ENCODE measurements around the gene AK4.
"Not testable (repeated sequence)": the region's sequence is repeated elsewhere in the genome, so short reads cannot be mapped to it uniquely, and the experiment has no call there.

Gene AK4

DNA sequence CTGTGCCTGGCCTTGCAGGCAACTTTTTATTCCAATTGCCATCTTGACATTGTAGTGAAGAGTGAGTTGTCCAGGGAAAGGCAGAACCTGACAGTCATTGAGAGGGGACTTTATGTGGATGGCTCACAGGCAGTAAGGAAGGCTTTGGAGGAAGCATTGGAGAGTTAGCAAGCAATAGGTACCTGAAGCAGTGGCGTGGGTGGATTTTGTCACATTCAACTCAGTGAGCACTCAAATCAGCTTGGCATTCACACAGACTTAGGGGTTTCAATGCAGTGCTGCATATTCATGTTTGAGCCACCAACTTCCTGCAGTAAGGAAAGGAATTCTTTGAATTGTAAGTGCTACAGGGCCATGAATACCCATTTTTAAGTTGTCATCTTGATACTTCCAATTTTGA, 69.0 kb downstream of the AK4 start:
- no peak for DNase-seq

DNA sequence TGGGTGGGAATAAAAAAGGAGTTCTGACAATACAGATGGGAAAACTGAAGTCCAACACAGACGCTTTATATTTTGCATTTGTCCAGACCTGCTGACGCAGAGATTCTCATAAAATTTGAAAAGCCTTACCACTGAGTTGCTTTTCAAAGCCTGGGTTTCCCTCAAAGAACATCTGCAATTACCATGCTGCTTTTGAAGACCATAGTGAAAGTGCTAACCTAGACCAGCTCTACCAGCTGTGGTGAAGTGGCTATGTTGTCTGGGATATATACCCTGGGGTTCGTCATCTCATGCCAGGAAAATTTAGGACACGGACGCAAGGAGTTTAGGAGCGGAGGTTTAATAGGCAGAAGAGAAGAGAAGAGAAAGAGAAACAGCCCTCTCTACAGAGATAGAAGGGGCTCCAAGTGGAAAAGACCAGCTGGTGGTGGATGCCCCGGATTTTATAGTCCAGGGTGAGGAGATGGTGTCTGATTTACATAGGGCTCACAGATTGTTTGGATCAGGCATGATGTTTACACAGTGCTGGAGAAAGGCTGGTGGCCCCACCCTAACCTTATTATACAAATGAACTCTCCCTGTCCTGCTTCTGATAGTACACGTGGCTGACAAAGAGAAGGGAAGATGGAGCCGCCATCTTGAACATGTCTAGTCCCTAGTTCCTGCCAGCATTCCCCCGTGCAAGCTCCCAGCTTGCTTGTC, 73.8 kb downstream of the AK4 start:
- no peak for DNase-seq

DNA sequence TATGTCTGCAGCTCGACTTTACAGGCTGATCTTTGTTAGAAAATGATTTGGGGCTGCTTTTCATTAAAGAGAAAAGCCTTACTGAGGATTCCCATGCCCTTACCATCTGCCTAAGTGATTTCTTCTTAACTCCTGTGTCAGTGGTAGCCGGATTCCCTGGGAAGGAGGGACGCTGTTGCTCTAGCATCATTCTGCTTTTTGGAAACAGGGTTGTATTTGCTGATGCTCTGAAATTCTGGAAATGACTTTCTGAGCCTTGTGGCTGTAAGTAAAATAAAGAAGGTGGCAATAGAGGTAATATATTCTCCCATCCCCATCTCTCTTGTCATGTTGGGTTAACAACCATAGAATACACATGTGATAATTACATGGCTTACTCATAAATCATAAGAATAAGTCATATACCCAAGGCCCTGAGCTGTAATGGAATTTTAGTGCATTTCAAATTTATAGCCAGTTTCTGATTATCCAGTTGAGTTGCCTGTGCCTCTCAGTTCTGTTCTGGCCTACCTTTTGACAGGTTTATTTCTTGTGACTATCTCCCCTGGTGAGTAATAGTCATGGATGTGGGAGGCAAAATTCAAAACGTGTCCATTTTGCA, 74.4 kb downstream of the AK4 start:
- no peak for DNase-seq

DNA sequence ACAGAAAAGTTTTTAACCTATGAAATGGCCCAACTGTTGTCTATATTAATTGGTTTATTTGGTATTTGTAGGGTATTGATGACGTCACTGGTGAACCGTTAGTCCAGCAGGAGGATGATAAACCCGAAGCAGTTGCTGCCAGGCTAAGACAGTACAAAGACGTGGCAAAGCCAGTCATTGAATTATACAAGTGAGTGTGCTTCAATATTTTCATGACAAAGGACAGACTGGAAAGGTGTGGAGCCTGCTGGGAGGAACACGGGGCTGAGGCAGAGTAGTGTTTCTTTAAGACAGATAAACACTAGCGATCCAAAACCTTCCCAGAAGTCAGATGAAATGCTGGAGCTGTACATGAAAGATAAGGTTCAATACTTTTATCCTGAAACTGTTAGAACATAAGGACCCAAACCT, 76.7 kb downstream of the AK4 start:
- no peak for DNase-seq

DNA sequence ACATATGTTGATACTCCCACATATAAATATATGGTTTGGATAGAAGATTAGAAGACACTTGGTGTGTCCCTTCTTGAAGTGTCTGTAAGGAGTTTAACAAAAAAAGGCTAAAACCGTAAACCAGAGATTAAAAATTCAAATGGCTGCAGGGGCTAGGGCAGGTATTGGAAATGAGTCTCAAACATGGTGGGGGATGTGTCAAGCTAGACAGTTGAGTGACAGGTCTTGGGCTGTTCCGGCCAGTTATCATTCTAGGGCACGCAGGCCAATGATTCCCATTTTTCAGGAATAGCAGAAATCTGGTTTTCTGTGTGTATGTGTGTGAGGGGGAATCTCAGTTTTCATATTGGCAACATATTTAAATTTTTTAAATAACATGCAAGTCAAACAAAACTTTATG, 77.2 kb downstream of the AK4 start:
- no peak for DNase-seq

DNA sequence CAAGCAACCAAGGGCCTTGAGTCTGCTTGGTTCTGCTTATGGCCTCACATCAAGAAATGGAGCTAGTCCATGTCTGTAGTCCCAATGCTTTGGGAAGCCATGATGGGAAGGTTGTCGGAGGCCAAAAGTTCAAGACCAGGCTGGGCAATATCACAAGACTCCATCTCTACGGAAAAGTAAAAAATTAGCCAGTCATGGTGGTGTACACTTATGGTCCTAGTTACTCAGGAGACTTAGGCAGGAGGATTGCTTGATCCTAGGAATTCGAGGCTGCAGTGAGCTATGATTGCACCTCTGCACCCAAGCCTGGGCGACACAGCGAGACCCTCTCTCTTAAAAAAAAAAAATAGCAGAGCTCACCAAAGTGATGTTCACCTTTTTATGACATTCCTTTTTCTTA, 81.2 kb downstream of the AK4 start:
- DNase-seq: no peak

DNA sequence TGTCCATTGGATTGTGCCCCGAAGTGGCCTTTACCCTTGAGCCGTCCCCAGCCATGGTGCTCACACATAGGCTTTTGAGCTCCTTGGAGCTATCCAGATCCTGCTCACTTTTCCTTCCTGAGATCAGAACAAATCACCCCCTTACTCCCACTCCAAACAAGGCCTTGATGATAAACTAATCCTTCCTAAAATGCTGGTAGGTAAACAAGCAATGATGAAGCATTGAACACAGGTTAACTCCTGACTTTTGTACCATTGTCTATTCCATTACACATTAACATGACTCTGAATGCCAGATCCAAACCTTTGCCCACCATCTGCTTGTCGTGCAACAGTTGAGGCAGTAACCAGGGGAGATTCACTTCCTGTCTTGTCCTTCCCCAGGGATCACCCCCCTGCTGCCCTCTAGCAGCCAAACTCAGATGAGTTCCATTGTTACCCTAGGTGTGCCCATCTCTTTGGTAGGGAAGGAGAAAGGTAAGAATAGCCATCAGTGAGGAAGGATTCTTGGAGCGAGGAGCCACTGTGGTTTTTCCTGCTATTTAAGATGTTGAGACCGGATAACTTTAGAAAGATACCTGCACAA, 81.8 kb downstream of the AK4 start:
- no peak for DNase-seq

DNA sequence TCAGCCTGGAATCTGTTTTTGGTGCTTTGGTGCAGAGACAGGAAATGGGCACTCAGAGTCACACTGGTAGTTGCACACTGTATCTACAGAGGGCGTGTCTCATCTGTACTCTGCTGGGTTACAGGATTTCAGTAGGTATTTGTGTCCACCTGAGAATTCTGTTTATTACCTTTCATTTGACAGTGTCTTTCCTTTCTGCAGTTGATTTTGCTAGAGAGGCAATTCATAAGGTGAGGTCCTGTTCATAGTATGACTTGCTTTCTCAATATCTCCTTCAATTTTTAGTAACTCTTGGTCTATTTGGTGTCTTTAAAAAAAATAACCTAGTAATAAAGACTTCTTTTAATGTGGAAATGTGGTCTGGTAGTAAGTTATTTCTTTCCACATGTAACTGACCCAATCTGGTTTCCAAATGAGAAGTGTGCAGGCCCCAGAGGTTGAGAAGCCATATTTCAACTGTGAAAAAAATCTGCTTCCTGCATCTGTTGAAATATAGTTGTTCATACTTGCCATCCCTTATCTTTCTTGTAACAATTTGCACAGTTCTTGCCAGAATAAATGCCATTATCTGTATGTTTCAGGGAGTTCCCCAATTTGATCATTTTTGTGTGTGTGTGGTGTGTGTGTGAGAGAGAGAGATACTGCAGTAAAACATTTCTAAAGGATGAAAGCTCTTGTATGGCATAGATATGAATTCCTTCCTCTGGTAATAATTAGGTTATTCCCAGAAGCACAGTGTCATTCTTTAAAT, 82.9 kb downstream of the AK4 start:
- no peak for DNase-seq

DNA sequence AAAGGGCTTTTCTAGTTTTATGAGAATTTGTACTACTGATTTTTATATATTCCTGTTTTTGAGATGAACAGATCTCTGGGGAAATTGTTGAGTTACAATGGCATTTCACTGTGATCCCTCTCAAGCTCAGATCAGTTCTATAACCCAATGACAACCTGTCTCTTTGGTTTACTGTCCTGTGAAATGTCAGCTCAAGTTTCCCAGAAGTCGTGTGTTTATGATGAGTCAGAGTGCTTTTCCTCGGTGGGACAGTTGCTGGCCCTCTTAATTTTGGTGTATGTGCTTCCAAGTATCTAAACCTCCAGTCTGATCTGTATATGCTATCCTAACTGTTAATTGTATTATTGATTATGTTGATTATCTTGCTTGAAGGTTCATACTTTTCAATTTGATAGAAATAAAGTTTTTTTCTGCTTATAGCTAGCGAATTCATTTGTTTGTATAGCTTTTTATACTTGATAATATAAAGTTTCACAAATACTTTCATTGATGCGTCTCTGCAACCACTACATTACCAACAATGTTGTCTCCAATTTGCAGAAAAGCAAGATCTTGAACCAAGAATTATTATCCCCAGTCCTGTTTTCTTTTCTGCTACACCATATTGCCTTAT, 83.8 kb downstream of the AK4 start:
- DNase-seq: no peak

DNA sequence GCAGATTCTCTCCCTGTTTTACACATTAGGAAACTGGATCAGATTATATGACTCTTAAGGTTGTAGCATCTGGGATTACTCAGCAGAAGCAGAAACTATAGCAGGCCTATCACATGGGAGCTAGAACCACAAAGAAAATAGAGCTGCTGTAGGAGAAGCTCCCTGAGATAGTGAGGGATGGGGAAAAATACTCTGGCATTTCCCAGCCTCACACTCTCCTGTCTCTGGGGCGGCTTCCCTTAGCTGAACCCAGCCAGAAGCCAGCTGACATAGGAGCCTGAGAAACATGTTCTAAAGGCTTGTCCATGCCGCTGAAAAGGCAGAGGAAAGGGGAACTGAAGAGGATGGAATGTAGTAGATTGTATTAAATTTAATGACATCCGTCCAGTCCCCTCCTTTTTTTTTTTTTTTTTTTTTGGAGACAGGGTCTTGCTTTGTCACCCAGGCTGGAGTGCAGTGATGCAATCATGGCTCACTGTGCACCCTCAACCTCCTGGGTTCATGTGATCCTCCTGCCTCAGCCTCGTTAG, 84.5 kb downstream of the AK4 start:
- DNase-seq: peak; percentile 18

DNA sequence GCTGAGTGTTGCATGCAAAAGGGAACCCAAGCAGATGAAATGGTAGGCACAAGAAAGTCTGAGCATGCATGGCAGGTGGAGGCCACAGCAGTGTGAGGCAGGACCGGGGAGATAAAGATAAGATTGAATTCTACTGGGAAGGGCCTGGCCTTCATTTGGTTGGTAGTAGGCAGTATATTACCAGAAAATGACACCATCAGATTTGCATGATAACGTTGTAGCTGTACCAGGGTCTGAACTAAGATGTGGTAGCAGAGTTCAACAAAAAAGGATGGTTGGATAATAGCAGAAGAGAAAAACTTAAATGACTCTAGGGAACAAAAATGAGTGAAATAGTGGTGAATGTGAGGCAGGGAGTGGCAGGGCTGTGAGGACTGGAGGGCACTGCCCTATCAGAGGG, 85.8 kb downstream of the AK4 start:
- DNase-seq: no peak

DNA sequence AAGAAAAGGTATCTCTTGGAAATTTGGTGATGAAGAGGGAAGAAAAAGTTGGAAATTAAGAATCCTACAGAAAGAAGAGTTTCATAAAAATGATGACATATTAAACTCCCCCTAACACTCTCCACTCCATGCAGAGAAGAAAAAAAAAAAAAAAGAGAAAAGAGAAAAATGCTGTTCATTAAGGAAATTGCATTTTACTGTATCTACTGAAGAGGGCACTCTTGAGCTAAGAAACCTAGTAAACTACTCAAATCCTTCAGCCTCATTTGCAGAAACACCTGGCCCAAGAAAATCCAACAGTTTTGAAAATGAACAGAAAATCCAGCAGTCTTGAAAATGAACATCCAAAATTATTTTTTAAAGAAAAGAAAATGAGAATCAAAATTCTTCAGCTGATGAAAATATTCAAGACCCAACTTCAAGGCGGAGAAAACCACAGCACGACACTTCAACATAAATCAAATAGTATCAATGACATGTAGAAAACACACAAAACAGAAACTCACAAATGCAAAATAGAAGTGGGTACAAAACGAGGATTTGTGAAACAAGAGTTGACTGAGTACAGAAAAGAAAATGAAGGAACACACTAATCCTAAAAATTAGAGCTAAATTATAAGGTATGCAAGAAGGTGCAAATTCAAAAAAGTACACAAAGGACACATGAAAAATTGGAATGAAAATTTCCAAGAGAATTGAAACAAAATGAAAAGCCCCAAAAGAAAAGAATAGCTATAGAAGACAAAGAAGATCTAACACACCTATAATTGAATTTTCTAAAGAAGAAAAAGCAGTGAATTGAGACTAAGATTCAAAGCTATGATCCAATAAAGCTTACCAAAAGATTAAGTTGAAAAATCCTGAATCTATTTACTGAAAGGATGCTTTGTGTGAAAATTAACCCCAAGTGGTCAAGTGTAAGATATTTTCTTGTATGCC, 88.1 kb downstream of the AK4 start:
- peak; percentile 50 for DNase-seq

DNA sequence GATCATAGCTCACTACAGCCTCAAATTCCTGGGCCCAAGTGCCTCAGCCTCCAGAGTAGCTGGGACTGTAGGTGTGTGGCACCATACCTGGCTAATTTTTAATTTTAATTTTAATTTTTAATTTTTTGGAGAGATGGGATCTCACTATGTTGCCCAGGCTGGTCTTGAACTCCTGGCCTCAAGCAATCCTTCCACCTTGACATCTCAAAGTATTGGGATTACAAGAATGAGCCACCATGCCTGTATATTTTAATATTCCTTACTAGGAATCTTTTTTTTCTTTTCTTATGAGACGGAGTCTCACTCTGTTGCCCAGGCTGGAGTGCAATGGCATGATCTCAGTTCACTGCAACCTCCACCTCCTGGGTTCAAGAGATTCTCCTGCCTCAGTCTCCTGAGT, 89.1 kb downstream of the AK4 start:
- not testable (repeated sequence) for DNase-seq

DNA sequence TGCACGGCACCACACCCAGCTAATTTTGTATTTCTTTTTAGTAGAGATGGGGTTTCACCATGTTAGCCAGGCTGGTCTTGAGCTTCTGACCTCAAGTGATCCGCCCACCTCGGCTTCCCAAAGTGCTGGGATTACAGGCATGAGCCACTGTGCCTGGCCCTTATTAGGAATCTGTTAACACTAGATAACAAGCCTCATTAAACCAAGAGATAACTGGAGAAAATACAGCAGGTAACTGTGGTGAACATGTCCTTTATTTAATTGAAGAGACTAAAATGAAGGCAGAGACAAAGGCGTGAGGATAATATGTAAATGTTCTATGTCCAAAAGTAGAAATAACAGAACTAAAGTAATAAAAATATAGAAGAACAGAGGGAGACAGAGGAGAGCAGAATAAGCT, 89.5 kb downstream of the AK4 start:
- DNase-seq: no peak

DNA sequence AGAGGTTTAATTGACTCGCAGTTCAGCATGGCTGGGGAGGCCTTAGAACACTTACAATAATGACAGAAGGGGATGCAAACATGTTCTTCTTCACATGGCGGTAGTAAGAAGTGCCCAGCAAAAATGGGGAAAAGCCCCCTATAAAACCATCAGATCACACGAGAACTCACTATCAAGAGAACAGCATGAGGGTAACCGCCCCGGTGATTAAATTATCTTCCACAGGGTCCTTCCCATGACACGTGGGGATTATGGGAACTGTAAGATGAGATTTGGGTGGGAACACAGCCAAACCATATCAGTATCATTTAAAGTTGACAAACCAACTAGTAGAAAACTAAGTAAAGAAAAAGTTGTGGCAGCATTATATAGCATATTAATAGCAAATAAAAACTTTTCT, 90.0 kb downstream of the AK4 start:
- no peak for DNase-seq

DNA sequence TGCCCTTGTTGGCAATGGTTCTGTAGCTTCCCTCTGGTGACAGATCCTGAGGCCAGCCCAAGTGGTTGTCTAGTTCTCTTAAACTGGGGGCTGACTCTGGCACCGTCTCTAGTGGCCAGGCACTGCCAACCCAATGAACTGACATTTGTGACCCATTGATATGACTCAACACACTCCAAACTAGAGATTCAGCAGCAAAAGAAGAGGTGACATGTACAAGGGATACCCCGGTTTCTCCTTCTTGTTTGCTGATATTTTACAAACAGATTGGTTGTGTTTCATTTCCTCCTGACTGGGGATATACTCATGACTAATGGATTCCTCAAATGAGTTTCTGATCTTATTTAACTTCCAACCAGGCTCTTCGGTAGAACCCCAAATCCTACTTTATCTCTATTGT, 95.5 kb downstream of the AK4 start:
- DNase-seq: no peak

DNA sequence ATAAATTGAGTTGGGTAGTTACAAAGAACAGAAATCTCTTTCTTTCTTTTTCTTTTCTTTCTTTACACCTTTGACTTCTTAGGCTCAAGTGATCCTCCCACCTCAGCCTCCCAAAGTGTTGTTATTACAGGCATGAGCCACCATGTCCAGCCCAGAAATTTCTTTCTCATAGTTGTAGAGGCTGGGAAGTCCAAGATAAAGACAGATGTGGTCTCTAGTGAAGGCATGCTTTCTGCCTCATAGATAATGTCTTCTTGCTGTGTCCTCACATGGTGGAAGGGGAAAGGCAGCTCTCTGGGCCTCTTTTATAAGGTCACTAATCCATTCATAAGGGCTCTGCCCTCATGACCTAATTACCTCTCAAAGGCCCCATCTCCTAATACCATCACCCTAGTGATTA, 97.3 kb downstream of the AK4 start:
- DNase-seq: no peak

DNA sequence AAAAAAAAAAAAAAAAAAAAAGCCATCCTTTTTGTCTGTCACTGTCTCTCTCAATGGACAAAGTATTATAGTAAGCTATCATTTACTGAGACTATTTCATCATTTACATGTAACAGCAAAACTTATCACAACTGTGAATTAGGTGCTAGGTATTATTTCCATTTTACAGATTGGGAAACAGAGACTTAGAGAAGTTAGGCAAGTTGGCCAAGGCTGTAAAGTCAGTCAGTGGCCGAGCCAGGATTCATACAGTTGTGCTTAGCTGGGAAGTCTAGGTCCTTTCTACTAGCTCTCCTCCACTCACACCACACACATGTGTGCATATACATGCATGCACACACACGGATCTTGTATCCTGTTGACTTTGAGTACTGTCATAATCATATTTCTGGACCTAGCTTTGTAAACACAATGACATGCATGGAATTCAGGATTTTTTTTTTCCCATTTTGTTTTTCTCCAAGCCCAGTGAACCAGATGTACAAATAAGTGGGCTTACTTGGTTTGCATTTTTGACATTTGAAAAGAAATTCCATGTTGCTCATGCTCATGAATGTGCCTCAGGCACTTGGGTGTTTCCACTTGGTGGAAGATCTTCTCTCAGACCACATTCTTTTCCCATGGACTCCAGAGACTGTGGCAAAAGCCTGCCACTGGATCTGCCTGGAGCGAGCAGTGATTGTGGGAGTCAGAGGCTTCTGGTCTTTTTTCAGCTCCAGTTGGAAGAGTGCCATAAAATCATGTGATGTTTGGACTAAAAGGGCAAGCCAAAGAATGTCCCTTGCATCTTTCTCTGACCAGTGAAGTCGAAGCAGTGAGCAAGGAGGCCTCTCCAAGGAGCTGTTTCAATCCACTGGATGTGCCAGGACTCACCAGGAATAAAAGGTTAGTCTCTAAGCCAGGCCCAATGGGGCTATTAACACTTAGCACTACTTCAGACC, 99.7 kb downstream of the AK4 start:
- DNase-seq: peak; percentile 60

DNA sequence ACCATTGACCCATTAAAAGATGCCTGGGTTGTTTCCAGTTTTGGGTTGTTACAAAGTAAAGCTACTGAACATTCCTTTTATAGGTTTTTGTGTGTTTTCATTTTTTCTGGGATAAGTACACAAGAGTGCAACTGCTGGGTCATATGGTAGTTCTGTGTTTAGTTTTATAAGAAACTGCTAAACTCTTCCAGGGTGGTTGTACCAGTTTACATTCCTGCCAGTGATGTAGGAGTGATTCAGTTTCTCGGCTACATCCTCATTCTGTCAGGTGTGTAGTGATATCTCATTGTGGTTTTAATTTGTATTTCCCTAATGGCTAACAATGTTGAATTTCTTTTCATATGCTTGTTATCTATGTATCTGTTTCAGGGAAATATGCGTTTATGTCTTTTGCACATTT, 102.8 kb downstream of the AK4 start:
- no peak for DNase-seq

DNA sequence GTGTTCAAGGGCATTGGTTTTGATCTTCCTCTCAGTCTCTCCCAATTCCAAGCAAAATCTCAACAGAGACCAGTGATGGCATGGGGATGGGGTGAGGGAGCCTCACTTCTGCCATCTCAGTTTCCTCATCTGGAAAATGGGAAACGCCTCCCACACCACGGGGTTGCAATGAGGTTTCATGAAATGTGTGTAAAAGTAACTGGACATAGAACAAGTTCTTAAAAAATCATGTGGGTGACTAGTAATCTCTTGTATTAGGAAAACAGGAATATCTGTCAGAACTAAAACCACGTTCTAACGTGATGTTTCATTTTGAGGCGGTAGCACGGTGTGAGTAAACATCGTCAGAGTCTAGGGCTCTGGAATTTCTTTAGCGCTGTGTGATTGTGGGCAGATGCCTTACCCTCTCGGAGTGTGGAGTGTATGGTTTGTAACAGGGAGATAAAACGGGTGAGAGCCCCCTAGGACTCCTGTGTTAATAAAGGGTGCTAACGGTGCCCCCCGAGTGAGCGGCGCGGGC, 105.9 kb downstream of the AK4 start:
- no peak for DNase-seq

All from fibroblast of skin of right quadriceps (primary cell).